Neural cell (in vitro differentiated cells): ENCODE results near the gene SPATA22. TPM values are rescaled to one million over a fixed set of nuclear protein-coding genes. Genes with fewer than 3 reads are reported as not detected.

Source experiments
- H2AFZ ChIP-seq: fragments of 200-600, 300-800 bp; sonication (generic), shearing (Covaris generic); 2 replicates; pipeline ENCODE4 v1.6.0; 2014; ENCODE audit warnings: low read depth, mild to moderate bottlenecking, antibody characterized with exemption, low read length, moderate library complexity
- H3F3A ChIP-seq: fragments of 200-600 bp; shearing (Covaris generic); 2 replicates; pipeline ENCODE4 v1.6.1; 2016; ENCODE audit warnings: mild to moderate bottlenecking, moderate library complexity, mixed read lengths, antibody characterized with exemption, low read length; ENCODE audit not compliant: insufficient read depth, poor library complexity, severe bottlenecking
- H3K27ac ChIP-seq: fragments of 200-600, 300-800 bp; sonication (generic), shearing (Covaris generic); 2 replicates; pipeline ENCODE4 v1.5.1; 2014; ENCODE audit warnings: mild to moderate bottlenecking, low read length, moderate library complexity
- H3K27me3 ChIP-seq: fragments of 300-800, 200-600 bp; sonication (generic), shearing (Covaris generic); 2 replicates; pipeline ENCODE4 v1.6.0; 2014; ENCODE audit warnings: mild to moderate bottlenecking, low read depth, low read length, moderate library complexity; ENCODE audit not compliant: insufficient read depth
- H3K36me3 ChIP-seq: fragments of 300-800, 200-600 bp; sonication (generic), shearing (Covaris generic); 2 replicates; pipeline ENCODE4 v1.5.1; 2014; ENCODE audit warnings: mild to moderate bottlenecking, antibody characterized with exemption, low read length, moderate library complexity; ENCODE audit not compliant: insufficient read depth
- H3K4me2 ChIP-seq: fragments of 300-800, 200-600 bp; sonication (generic), shearing (Covaris generic); 2 replicates; pipeline ENCODE4 v1.6.0; 2014; ENCODE audit warnings: mild to moderate bottlenecking, low read length
- H3K4me3 ChIP-seq: fragments of 300-800, 200-600 bp; sonication (generic), shearing (Covaris generic); 2 replicates; pipeline ENCODE4 v1.5.1; 2014; ENCODE audit warnings: mild to moderate bottlenecking, low read length, moderate library complexity
- H3K79me2 ChIP-seq: fragments of 200-600 bp; shearing (Covaris generic); replicated peaks from 2 replicates; pipeline ENCODE4 v1.6.0; 2014; ENCODE audit warnings: mild to moderate bottlenecking, low read length, moderate library complexity; ENCODE audit not compliant: insufficient read depth
- H3K9ac ChIP-seq: fragments of 300-800, 200-600 bp; sonication (generic), shearing (Covaris generic); 2 replicates; pipeline ENCODE4 v1.6.1; 2016; ENCODE audit warnings: mild to moderate bottlenecking, low read length, mixed read lengths
- H3K9me2 ChIP-seq: fragments of 200-600 bp; shearing (Covaris generic); 2 replicates; pipeline ENCODE4 v1.6.1; 2016; ENCODE audit warnings: mild to moderate bottlenecking, low read length, mixed read lengths; ENCODE audit not compliant: insufficient read depth
- H3K9me3 ChIP-seq: fragments of 200-600, 300-800 bp; sonication (generic), shearing (Covaris generic); 2 replicates; pipeline ENCODE4 v1.6.1; 2016; ENCODE audit warnings: mild to moderate bottlenecking, mixed run types, low read length, moderate library complexity, mixed read lengths
- H4K20me1 ChIP-seq: fragments of 200-600 bp; shearing (Covaris generic); 2 replicates; pipeline ENCODE4 v1.6.1; 2016; ENCODE audit warnings: mild to moderate bottlenecking, mixed run types; ENCODE audit not compliant: insufficient read depth
- CTCF ChIP-seq: fragments of 450-650 bp; IDR thresholded peaks from 2 replicates; pipeline ENCODE4 v1.5.1; 2014; ENCODE audit warnings: antibody characterized with exemption, mild to moderate bottlenecking, moderate library complexity; ENCODE audit not compliant: poor library complexity, severe bottlenecking
- EP300 ChIP-seq: fragments of 450-650 bp; conservative IDR thresholded peaks from 2 replicates; pipeline ENCODE4 v1.6.1; 2014; ENCODE audit warnings: antibody characterized with exemption, mild to moderate bottlenecking, moderate library complexity; ENCODE audit not compliant: poor library complexity, severe bottlenecking
- EZH2 ChIP-seq: fragments of 200-600, 300-800 bp; shearing (Covaris generic), sonication (generic); IDR thresholded peaks from 2 replicates; pipeline ENCODE4 v1.6.1; 2014; ENCODE audit warnings: antibody characterized with exemption, low read length, borderline replicate concordance, mild to moderate bottlenecking; ENCODE audit not compliant: insufficient read depth, poor library complexity, severe bottlenecking
- MXI1 ChIP-seq: fragments of 450-650 bp; conservative IDR thresholded peaks from 2 replicates; pipeline ENCODE4 v1.6.1; 2014; ENCODE audit warnings: antibody characterized with exemption, mild to moderate bottlenecking; ENCODE audit not compliant: poor library complexity, severe bottlenecking
- POLR2AphosphoS5 ChIP-seq: IDR thresholded peaks from 2 replicates; pipeline ENCODE4 v1.6.1; 2012
- RAD21 ChIP-seq: fragments of 450-650 bp; conservative IDR thresholded peaks from 2 replicates; pipeline ENCODE4 v1.6.1; 2014; ENCODE audit warnings: antibody characterized with exemption, mild to moderate bottlenecking, moderate library complexity
- REST ChIP-seq: IDR thresholded peaks from 2 replicates; pipeline ENCODE4 v1.6.1; 2012; ENCODE audit warnings: borderline replicate concordance
- SMC3 ChIP-seq: fragments of 450-650 bp; conservative IDR thresholded peaks from 2 replicates; pipeline ENCODE4 v1.6.1; 2014; ENCODE audit warnings: antibody characterized with exemption, mild to moderate bottlenecking, moderate library complexity; ENCODE audit not compliant: poor library complexity
- TAF1 ChIP-seq: IDR thresholded peaks from 2 replicates; pipeline ENCODE4 v1.6.1; 2012; ENCODE audit warnings: low read depth
- polyA plus RNA-seq: library from polyadenylated mRNA; depleted of rRNA; stranded (reverse); fragments of >200 nt; gene quantifications from 2 replicates; pipeline ENCODE4 v1.2.3, GENCODE V29; 2014

The SPATA22 gene
- polyA plus RNA-seq, 1 donor from 2014 or later, result not detected

GRCh38 chr17:3501344-3501743, 29.7 kb upstream of the SPATA22 start:
- no peaks in the 10 kb centered on the region for H3K9me3 ChIP-seq
- no peaks in the 10 kb centered on the region for H4K20me1 ChIP-seq
- no peak overlapping the region for H3K9ac ChIP-seq
- H3K27ac ChIP-seq, result no peak overlapping the region
- no peaks in the 10 kb centered on the region for H3F3A ChIP-seq
- no peaks in the 10 kb centered on the region for H3K27me3 ChIP-seq
- H3K36me3 ChIP-seq, result no peaks in the 10 kb centered on the region
- H3K4me2 ChIP-seq, result no peak overlapping the region
- no peak overlapping the region for H2AFZ ChIP-seq
- TF ChIP-seq POLR2AphosphoS5 (no peak), MXI1 (no peak), EZH2 (no peak), EP300 (no peak), TAF1 (no peak), SMC3 (no peak), RAD21 (no peak), CTCF (no peak), REST (no peak)
- H3K9me2 ChIP-seq, result no peaks in the 10 kb centered on the region
- H3K4me3 ChIP-seq, result no peak overlapping the region
- no peaks in the 10 kb centered on the region for H3K79me2 ChIP-seq

GRCh38 chr17:3497101-3497500, 25.5 kb upstream of the SPATA22 start:
- H3K36me3 ChIP-seq, result no peaks in the 10 kb centered on the region
- no peak overlapping the region for H3K27ac ChIP-seq
- TF ChIP-seq TAF1 (no peak), RAD21 (no peak), EZH2 (no peak), MXI1 (no peak), CTCF (no peak), POLR2AphosphoS5 (no peak), SMC3 (no peak), REST (no peak), EP300 (no peak)
- no peak overlapping the region for H3K4me3 ChIP-seq
- no peaks in the 10 kb centered on the region for H3K9me3 ChIP-seq
- H3K27me3 ChIP-seq, result no peaks in the 10 kb centered on the region
- H3K79me2 ChIP-seq, result no peaks in the 10 kb centered on the region
- no peaks in the 10 kb centered on the region for H3K9me2 ChIP-seq
- H3K4me2 ChIP-seq, result no peak overlapping the region
- H4K20me1 ChIP-seq, result no peaks in the 10 kb centered on the region
- H2AFZ ChIP-seq, result no peak overlapping the region
- no peak overlapping the region for H3K9ac ChIP-seq
- no peaks in the 10 kb centered on the region for H3F3A ChIP-seq
